Measurements from ENCODE around the gene VTI1A.

Gene VTI1A

DNA sequence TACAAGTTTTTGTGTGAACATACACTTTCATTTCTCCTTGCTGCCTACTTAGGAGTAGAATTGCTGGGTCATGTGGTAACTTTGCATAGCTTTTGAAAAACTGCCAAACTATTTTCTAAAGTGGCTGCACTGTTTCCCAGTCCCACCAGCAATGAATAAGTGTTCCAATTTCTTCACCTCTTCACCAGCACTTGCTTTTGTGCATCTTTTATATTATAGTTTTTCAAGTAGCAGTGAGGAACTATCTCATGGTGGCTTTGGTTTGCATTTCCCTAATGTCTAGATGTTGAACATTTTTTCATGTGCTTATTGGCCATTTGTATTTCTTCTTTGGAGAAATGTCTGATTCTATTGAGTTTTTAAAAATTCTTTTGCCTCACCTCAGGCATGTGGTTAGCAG, 273.2 kb downstream of the VTI1A start:
- ChIA-PET CTCF (interaction anchor here (0.8 to 2.7 kb wide), 8 partner anchors 9 to 406 kb away, joined by 3 to 16 read pairs (median 4); no protein-coding TSS in a partner anchor), POLR2A (no interaction called here)
- TF ChIP-seq, protein P1, sequence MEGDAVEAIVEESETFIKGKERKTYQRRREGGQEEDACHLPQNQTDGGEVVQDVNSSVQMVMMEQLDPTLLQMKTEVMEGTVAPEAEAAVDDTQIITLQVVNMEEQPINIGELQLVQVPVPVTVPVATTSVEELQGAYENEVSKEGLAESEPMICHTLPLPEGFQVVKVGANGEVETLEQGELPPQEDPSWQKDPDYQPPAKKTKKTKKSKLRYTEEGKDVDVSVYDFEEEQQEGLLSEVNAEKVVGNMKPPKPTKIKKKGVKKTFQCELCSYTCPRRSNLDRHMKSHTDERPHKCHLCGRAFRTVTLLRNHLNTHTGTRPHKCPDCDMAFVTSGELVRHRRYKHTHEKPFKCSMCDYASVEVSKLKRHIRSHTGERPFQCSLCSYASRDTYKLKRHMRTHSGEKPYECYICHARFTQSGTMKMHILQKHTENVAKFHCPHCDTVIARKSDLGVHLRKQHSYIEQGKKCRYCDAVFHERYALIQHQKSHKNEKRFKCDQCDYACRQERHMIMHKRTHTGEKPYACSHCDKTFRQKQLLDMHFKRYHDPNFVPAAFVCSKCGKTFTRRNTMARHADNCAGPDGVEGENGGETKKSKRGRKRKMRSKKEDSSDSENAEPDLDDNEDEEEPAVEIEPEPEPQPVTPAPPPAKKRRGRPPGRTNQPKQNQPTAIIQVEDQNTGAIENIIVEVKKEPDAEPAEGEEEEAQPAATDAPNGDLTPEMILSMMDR (IDR thresholded peaks at IDR 0.05; ENCODE audit: insufficient read depth, low read length, missing control alignments) = no peak
- DNase-seq (ENCODE audit: low read depth, low spot score) = no peak
- H3K4me3 ChIP-seq (ENCODE audit: low read depth, low read length) = no peak overlapping the region

DNA sequence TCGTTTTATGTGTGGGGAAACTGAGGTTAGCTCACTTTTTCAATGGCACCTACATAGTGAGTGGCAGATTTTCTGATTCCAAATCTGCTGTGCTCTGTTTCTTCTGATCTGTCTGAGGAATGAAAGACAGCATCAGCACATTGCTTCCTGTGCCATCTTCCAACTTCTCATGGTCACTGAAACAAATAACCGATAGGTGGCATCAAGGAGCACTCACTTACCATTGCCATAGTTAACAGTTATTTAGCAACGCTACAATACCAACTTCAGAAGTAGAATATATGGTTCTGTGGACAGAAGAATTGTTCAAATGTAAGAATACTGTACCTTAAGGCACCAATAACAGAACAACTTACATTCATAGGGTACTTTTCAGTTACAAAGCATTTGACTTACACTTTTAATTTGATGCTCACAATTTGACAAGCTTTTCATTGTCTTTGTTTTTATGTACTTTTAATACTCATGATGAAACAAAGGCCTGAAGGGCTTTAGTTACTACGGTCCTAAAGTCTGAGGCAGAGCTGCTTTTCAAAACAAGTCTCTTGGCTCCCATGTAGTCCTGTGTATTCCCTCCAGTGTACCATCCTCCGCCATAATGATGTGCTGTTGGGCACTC, 274.2 kb downstream of the VTI1A start:
- no peak overlapping the region for H3K4me3 ChIP-seq (ENCODE audit: low read depth, low read length)
- CTCF ChIA-PET = interaction anchor here (0.6 to 2.7 kb wide), 32 partner anchors 8 to 719 kb away, joined by 3 to 16 read pairs (median 4); no protein-coding TSS in a partner anchor
- POLR2A ChIA-PET = no interaction called here
- TF ChIP-seq, protein P1 (IDR thresholded peaks at IDR 0.05; ENCODE audit: insufficient read depth, low read length, missing control alignments) = peak; percentile 63
- DNase-seq (ENCODE audit: low read depth, low spot score) = no peak

DNA sequence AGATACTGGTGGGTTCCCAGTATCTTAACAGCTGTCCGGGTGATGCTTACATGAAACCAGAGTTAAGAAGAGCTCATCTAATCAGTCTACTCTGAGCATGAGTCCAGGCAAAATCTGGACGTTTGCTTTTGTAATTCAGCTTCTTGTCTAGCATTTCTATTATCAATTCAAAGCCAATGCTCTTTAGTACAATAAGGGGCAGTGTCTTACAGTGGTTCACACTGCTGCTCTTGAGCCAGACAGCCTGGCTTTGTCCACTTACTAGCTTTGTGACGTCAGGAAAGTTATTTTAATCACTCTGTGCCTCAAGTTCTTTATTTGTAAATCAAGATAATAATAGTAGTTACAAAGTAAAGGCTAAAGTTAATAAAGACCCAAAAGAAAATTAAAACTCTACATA, 275.7 kb downstream of the VTI1A start:
- POLR2A ChIA-PET = no interaction called here
- H3K4me3 ChIP-seq (ENCODE audit: low read depth, low read length) = no peak overlapping the region
- no peak for DNase-seq (ENCODE audit: low read depth, low spot score)
- CTCF ChIA-PET = interaction anchor here (0.8 to 2.7 kb wide), 6 partner anchors 10 to 30 kb away, joined by 3 to 16 read pairs (median 6); no protein-coding TSS in a partner anchor
- TF ChIP-seq, protein P1 (IDR thresholded peaks at IDR 0.05; ENCODE audit: insufficient read depth, low read length, missing control alignments) = no peak

DNA sequence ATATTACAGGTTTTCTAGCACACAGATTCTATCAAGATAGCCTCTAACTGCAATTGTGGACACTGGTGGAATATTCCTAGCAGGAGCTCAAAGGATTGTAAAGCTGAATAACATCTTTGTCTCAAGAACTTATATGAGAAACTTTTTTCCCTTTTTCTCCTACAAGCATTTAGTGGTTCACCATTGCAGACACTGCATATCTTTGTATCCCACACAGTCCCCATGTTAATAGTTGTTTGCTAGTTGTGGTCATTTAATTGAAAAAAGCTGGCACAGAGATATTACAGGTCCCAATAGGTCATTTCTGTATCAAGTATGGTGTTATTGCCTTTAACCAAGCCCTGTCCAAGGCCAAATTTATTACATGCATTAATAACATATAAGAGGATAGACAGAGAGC, 276.9 kb downstream of the VTI1A start:
- POLR2A ChIA-PET = no interaction called here
- no peak for DNase-seq (ENCODE audit: low read depth, low spot score)
- no peak overlapping the region for H3K4me3 ChIP-seq (ENCODE audit: low read depth, low read length)
- CTCF ChIA-PET = interaction anchor here (1.2 to 1.6 kb wide), 3 partner anchors 10 to 21 kb away, joined by 3 to 5 read pairs (median 3); no protein-coding TSS in a partner anchor
- TF ChIP-seq, protein P1 (IDR thresholded peaks at IDR 0.05; ENCODE audit: insufficient read depth, low read length, missing control alignments) = no peak

DNA sequence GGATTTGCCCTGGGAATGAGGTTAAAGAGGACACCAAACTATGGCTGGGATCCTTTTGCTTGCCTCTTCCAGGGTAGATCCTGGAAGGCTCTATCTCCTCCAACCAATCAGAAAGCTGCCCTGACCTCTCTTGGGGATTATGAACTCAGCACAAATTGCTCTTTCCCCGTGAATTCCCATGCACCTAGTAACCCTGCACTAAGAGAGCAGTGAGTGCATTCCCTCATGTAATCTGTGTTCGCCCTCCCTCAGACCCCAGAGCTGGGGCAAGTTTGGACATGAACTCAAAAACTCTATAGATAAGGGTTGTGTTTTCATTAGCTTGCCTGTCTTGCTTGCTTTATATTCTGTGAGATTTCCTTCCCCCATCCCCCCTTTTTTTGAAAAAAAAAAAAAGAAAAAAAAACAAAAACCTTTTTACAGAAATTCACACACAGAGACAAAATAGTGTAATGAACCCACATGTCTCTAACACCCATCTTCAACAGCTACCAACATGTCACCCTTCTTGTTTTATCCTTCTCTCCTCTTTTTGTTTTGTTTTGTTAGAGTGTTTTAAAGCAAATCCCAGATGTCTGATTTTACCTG, 277.5 kb downstream of the VTI1A start:
- TF ChIP-seq, protein P1 (IDR thresholded peaks at IDR 0.05; ENCODE audit: insufficient read depth, low read length, missing control alignments) = no peak
- CTCF ChIA-PET = interaction anchor here (1.2 to 1.6 kb wide), 3 partner anchors 10 to 20 kb away, joined by 3 to 5 read pairs (median 3); no protein-coding TSS in a partner anchor
- POLR2A ChIA-PET = no interaction called here
- H3K4me3 ChIP-seq (ENCODE audit: low read depth, low read length) = no peak overlapping the region
- DNase-seq (ENCODE audit: low read depth, low spot score) = no peak

DNA sequence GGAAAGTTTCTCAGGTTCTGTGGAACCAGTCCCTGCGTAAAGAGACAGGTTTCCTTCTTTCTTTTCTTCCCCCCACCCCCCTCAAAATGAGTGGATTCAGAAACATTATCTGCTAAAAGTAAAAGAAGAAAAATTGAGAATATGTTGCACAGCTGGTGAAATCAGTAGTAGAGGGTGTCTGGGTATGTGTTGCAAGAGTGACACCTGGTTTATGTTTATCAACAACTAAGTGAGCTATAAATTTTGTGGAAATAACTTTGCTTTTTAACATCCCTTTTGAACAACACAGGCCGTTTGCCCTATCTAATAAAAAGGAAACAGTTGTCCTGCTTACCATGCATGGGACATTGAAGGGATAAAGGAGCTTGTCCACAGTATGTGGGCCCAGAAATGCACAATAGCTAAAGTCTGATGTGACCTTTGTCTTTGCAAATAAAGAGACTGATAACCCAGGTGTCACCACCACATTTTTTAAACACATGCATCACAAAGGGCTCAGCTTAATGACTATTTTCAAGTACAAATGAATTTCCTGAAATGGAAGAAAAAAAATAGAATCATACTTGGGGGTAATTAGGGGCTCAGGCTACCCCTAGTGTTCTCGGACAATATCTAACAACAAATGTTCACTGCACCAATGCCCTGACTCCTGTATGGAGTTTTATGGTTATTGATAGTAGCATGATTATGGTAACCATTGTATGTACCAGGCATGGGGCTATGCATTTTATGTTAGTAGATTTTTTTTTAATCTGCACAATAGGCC, 281.3 kb downstream of the VTI1A start:
- DNase-seq (ENCODE audit: low read depth, low spot score) = no peak
- ChIA-PET POLR2A (no interaction called here), CTCF (interaction anchor here (1.8 kb wide), 1 partner anchor 9 kb away, joined by 4 read pairs; no protein-coding TSS in a partner anchor)
- no peak overlapping the region for H3K4me3 ChIP-seq (ENCODE audit: low read depth, low read length)
- TF ChIP-seq, protein P1 (IDR thresholded peaks at IDR 0.05; ENCODE audit: insufficient read depth, low read length, missing control alignments) = no peak
